ENCODE measurements around the gene CUBN. TPM values are rescaled to one million over a fixed set of nuclear protein-coding genes. Genes with fewer than 3 reads are reported as not detected.

The CUBN gene
- total RNA-seq, 1 experiment from 2014 or later: 1.3 TPM

GRCh38 chr10:17151716-17152115, 22.1 kb upstream of the CUBN start:
- POLR2A ChIA-PET: no interaction called here

GRCh38 chr10:17147884-17148489, 18.4 kb upstream of the CUBN start:
- intact Hi-C loops (cut with micrococcal nuclease; ENCODE audit: unreplicated experiment): no loop called here
- H3K4me3 ChIP-seq (ENCODE audit: low read depth in 2 of 2, low read length in 2 of 2): no peak overlapping the region
- ChIA-PET CTCF (no interaction called here), POLR2A (no interaction called here)
- no TSS peak for BruUV-seq (replicated peaks)
- DNase-seq (ENCODE audit: low read depth, low spot score) (no peak), ATAC-seq (no peak)
- H3K9me3 ChIP-seq (ENCODE audit: control insufficient read depth, insufficient read depth, low read depth, low read length): no peaks in the 10 kb centered on the region; the same call in 1 of the 2 replicates
- H3K36me3 ChIP-seq (ENCODE audit: control insufficient read depth, insufficient read depth, low read length): no peaks in the 10 kb centered on the region
- no peaks in the 10 kb centered on the region for H3K27me3 ChIP-seq (ENCODE audit: control insufficient read depth, insufficient read depth, low read length)
- in situ Hi-C loops (cut with HindIII; ENCODE audit: low pct_unique_long_range_greater_than_20kb, low sequenced_read_pairs): no loop called here
- H3K4me1 ChIP-seq (ENCODE audit: control insufficient read depth, insufficient read depth, low read length): no peaks in the 10 kb centered on the region
- TF ChIP-seq POLR2AphosphoS5 (IDR thresholded peaks at IDR 0.05; ENCODE audit: low read depth, low read length) (no peak), TCF7L2 (IDR thresholded peaks at IDR 0.05; ENCODE audit: low read depth, low read length) (no peak), SIN3A (IDR thresholded peaks at IDR 0.05; ENCODE audit: borderline replicate concordance, insufficient read depth, low read depth, low read length) (no peak), REST (IDR thresholded peaks at IDR 0.05; ENCODE audit: insufficient read depth in 1 of 2, low read depth in 2 of 2, low read length in 1 of 2) (no peak)
- TF ChIP-seq, protein P1, sequence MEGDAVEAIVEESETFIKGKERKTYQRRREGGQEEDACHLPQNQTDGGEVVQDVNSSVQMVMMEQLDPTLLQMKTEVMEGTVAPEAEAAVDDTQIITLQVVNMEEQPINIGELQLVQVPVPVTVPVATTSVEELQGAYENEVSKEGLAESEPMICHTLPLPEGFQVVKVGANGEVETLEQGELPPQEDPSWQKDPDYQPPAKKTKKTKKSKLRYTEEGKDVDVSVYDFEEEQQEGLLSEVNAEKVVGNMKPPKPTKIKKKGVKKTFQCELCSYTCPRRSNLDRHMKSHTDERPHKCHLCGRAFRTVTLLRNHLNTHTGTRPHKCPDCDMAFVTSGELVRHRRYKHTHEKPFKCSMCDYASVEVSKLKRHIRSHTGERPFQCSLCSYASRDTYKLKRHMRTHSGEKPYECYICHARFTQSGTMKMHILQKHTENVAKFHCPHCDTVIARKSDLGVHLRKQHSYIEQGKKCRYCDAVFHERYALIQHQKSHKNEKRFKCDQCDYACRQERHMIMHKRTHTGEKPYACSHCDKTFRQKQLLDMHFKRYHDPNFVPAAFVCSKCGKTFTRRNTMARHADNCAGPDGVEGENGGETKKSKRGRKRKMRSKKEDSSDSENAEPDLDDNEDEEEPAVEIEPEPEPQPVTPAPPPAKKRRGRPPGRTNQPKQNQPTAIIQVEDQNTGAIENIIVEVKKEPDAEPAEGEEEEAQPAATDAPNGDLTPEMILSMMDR (IDR thresholded peaks at IDR 0.05): no peak
- H3K27ac ChIP-seq (ENCODE audit: low read length): no peak overlapping the region

More at GRCh38 chr10:17151716-17152115, 22.1 kb upstream of the CUBN start:
- peak overlapping the region; percentile 8; the same call in 1 of the 2 replicates for H3K27ac ChIP-seq (ENCODE audit: low read length)
- DNase-seq (ENCODE audit: low read depth, low spot score): no peak
- no peak for ATAC-seq
- in situ Hi-C loops (cut with HindIII; ENCODE audit: low pct_unique_long_range_greater_than_20kb, low sequenced_read_pairs) (no loop called here), intact Hi-C loops (cut with micrococcal nuclease; ENCODE audit: unreplicated experiment) (no loop called here)
- H3K9me3 ChIP-seq (ENCODE audit: control insufficient read depth, insufficient read depth, low read depth, low read length): no peaks in the 10 kb centered on the region
- no TSS peak for BruUV-seq (replicated peaks)
- CTCF ChIA-PET: no interaction called here
- no peak overlapping the region for H3K4me3 ChIP-seq (ENCODE audit: low read depth in 2 of 2, low read length in 2 of 2)
- H3K27me3 ChIP-seq (ENCODE audit: control insufficient read depth, insufficient read depth, low read length): no peaks in the 10 kb centered on the region
- H3K36me3 ChIP-seq (ENCODE audit: control insufficient read depth, insufficient read depth, low read length): no peaks in the 10 kb centered on the region
- TF ChIP-seq SIN3A (IDR thresholded peaks at IDR 0.05; ENCODE audit: borderline replicate concordance, insufficient read depth, low read depth, low read length): no peak
- TF ChIP-seq, protein P1 (IDR thresholded peaks at IDR 0.05): no peak
- no peak for TF ChIP-seq POLR2AphosphoS5 (IDR thresholded peaks at IDR 0.05; ENCODE audit: low read depth, low read length)
- TF ChIP-seq REST (IDR thresholded peaks at IDR 0.05; ENCODE audit: insufficient read depth in 1 of 2, low read depth in 2 of 2, low read length in 1 of 2): no peak
- no peak for TF ChIP-seq TCF7L2 (IDR thresholded peaks at IDR 0.05; ENCODE audit: low read depth, low read length)
- H3K4me1 ChIP-seq (ENCODE audit: control insufficient read depth, insufficient read depth, low read length): no peaks in the 10 kb centered on the region

Data from Panc1 (cell line).